ENCODE data around the gene AFF3.

- TF ChIP-seq EP300 (IDR thresholded peaks at IDR 0.05), result no peak
- TF ChIP-seq, protein P1, sequence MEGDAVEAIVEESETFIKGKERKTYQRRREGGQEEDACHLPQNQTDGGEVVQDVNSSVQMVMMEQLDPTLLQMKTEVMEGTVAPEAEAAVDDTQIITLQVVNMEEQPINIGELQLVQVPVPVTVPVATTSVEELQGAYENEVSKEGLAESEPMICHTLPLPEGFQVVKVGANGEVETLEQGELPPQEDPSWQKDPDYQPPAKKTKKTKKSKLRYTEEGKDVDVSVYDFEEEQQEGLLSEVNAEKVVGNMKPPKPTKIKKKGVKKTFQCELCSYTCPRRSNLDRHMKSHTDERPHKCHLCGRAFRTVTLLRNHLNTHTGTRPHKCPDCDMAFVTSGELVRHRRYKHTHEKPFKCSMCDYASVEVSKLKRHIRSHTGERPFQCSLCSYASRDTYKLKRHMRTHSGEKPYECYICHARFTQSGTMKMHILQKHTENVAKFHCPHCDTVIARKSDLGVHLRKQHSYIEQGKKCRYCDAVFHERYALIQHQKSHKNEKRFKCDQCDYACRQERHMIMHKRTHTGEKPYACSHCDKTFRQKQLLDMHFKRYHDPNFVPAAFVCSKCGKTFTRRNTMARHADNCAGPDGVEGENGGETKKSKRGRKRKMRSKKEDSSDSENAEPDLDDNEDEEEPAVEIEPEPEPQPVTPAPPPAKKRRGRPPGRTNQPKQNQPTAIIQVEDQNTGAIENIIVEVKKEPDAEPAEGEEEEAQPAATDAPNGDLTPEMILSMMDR (IDR thresholded peaks at IDR 0.05), result no peak
- no peak for TF ChIP-seq POLR2AphosphoS5 (IDR thresholded peaks at IDR 0.05)
- TF ChIP-seq POLR2A (IDR thresholded peaks at IDR 0.05), result no peak
Observed at GRCh38 chr2:99787769-99788382, 354.5 kb downstream of the AFF3 start.

All from stomach (tissue), 4 donors.